ENCODE measurements around the gene COG3.
"Not testable (repeated sequence)": the region's sequence is repeated elsewhere in the genome, so short reads cannot be mapped to it uniquely, and the experiment has no call there.

Gene COG3, protein sequence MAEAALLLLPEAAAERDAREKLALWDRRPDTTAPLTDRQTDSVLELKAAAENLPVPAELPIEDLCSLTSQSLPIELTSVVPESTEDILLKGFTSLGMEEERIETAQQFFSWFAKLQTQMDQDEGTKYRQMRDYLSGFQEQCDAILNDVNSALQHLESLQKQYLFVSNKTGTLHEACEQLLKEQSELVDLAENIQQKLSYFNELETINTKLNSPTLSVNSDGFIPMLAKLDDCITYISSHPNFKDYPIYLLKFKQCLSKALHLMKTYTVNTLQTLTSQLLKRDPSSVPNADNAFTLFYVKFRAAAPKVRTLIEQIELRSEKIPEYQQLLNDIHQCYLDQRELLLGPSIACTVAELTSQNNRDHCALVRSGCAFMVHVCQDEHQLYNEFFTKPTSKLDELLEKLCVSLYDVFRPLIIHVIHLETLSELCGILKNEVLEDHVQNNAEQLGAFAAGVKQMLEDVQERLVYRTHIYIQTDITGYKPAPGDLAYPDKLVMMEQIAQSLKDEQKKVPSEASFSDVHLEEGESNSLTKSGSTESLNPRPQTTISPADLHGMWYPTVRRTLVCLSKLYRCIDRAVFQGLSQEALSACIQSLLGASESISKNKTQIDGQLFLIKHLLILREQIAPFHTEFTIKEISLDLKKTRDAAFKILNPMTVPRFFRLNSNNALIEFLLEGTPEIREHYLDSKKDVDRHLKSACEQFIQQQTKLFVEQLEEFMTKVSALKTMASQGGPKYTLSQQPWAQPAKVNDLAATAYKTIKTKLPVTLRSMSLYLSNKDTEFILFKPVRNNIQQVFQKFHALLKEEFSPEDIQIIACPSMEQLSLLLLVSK

DNA sequence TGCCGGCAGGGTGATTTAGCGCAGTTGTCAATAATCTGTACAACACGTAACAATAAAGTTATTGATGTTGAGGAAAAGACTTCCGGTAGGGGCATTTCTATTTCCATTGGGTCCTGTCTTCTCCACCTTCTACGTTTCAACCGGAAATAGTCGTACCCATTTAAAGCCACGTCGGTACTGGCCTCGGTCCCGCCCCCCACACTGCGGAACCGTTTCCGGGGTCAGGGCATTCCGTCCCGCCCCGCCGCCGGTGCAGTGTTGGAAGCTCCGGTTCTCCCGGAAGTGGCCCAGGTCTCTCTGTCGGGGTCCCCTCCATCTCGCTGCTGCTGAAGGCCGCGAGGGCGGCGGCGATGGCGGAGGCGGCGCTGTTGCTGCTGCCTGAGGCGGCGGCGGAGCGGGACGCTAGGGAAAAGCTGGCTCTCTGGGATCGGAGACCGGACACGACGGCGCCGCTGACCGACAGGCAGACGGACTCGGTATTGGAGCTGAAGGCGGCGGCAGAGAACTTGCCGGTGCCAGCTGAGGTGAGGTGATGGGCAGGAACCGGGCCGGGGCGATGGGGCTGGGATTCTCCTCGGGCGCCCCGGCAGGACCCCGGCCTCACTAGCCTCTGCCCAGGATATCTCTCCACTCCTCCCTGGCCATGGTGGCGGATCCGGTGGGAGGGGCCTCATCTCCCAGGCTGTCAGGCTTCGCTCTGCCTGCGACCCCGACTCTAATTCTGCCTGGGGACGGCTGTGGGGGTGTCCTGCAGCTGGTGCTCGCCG lies at the start of gene COG3:
TSS of gene COG3 (plus strand) at position 253 of the 767 bp plus-strand sequence. CDS start at position 351, 98 bp downstream.
- peak; percentile 60 to 98 (median 89) for DNase-seq

DNA sequence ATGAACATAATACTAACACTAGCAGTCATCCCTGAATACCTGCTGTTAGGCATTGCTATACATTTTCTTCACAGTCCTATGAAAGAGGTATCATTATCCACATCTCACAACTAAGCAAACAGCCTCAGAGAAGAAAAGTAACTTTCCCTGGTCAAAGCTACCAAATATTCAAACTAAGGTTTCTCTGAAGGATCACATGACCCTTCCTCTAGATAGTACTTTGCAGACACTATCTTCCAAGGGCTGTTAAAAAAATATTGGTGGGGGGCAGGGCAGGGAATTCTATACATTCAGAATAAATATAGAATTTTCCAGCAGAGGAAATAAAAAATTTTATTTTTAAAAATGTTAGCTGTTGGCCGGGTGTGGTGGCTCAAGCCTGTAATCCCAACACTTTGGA lies 49.6 kb upstream of the COG3 start:
- DNase-seq: no peak

- DNase-seq: no peak
Observed at GRCh38 chr13:45416516-45417128, 48.1 kb upstream of the COG3 start.

DNA sequence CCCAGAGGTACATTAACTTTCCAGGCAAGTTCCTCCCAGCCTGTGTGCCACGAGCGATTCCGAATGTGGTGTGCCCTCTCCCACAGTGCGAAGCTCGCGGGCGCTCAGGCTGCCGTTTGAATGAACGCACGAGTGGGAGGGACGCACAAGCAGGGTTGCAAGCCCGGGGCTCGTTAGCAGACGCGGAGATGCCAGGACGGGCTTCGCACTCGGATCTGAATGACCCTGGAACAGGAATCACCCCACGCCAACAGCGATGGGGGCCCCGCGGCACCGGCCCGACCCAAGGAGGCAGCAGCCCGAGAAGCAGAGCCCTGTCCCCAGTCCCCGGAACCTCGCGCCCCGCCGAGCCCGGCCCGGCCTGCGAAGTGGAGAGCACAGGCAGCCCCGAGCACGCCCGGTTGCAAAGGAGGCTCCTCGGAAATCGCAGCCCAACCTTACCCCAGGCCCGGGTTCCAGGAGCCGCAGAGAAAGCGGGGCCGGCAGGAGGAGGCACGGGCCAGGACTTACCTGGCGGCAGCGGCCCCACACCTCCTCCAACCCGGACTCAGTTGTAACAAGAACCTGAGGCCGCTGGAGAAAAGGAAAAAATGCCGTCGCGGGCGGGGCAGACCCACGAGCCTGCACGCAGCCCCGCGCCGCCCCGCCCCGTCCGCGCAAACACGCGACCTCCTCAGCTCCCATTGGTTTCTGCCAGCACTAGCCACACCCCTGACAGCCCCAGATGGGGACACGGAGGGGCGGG lies 46.8 kb upstream of the COG3 start, which contains the start of gene SLC25A30:
TSS of gene SLC25A30 (minus strand) at position 584 of the 745 bp plus-strand sequence. CDS start 6,948 bp downstream, outside the sequence.
- peak; percentile 33 to 92 (median 80) for DNase-seq

- not testable (repeated sequence) for DNase-seq
Observed at GRCh38 chr13:45419389-45419788, 45.4 kb upstream of the COG3 start.

GRCh38 chr13:45419945-45420344 lies 44.8 kb upstream of the COG3 start:
- DNase-seq: no peak

DNA sequence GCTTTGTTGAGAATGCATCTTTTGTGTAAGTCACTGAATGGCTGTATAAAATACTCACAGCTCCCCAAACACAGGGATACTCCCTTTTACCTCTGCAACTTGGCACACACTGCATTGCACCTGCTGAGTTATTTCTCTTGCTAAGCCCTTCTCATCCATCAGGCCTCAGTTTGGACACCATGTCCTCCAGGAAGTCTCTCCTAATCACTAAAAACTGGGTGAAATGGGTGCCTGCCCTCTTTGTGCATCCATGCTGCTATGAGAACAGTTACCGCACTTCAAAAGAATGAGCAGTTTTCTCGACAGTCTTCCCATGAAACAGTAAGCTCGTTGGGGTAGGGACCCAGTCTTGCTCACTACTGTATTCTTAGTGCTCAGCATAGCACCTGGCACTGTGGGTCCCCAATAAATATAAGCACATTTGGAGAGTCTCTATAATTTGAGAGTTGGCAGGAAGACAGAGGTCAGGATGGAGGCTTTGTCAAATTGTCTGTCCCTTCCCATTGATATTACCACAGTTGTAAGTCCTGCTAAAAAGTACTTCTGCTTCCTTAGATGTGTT lies 41.9 kb upstream of the COG3 start:
- DNase-seq: no peak

- DNase-seq: peak in 1 of 56 donors; percentile 5
Observed at GRCh38 chr13:45426056-45426841, 38.5 kb upstream of the COG3 start.

DNA sequence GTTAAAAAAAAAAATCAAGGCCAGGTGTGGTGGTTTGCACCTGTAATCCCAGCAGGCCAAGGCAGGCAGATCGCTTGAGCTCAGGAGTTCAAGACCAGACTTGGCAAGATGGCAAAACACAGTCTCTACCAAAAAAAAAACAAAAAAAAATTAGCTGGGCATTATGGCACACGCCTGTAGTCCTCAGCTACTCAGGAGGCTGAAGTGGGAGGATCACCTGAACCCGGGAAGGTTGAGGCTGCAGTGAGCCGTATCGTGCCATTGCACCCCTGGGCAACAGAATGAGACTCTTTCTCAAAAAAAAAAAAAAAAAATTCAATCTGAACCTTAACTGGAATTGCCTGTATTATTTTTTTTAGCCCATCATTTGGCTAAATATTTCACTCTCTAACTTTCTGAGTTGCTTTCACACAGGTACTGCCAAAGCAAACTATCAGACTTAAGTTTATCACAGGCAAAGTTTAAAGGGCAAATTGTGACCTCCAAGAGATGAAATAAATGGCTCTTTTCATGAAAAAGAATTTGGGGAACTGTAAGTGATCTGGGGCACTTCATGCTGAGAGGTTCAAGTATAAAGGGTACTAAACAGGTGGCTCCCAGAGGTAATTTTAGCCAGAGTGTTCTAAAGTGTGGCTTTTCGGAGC lies 31.9 kb upstream of the COG3 start:
- DNase-seq: no peak

- no peak for DNase-seq
Observed at GRCh38 chr13:45433381-45433790, 31.4 kb upstream of the COG3 start.

- no peak for DNase-seq
Observed at GRCh38 chr13:45434556-45435371, 30.0 kb upstream of the COG3 start.

DNA sequence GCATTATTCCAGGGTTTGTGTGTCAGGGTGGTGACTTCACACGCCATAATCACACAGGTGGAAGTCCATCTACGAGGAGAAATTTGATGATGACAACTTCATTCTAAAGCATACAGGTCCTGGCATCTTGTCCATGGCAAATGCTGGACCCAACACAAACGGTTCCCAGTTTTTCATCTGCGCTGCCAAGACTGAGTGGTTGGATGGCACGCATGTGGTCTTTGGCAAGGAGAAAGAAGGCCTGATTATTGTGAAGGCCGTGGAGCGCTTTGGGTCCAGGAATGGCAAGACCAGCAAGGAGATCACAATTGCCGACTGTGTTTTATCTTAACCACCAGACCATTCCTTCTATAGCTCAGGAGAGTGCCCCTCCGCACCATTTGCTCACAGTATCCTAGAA lies 28.4 kb upstream of the COG3 start:
- DNase-seq: no peak

DNA sequence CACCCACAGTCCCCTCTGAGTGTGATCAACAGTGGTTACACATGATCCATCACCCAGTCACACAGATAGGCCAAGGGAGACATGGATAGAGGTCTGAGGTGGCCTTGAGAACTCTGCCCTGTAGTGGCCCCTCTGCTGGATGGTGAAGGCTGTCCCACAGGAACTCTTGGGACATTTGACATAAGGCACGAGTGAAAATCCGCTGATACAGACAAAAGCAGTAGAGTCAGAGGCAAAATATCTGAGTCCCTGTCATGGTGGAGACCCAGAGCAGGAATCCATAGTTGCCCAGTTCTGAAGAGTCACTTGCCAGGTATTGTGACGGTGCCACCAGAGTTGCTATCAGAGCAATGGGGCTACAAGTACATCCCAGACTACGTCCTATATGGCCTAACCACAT lies 27.8 kb upstream of the COG3 start:
- no peak for DNase-seq

GRCh38 chr13:45437947-45438346 lies 26.8 kb upstream of the COG3 start:
- DNase-seq: no peak

DNA sequence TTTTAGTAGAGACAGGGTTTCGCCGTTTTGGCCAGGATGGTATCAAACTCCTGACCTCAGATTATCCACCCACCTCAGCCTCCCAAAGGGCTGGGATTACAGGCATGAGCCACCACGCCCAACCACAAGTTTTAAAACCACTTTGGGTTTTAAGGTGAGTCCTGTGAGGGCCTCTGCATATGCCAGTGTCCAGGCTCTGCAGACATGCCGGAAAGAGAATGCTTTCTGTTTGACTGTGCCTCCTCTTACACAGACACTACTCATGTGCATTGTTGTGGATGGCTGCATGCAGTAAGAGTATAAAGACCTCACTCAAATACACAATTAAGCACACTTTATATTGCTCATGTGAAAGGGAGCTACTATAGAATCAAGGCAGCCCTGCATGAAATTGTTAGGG lies 25.7 kb upstream of the COG3 start:
- DNase-seq: no peak

DNA sequence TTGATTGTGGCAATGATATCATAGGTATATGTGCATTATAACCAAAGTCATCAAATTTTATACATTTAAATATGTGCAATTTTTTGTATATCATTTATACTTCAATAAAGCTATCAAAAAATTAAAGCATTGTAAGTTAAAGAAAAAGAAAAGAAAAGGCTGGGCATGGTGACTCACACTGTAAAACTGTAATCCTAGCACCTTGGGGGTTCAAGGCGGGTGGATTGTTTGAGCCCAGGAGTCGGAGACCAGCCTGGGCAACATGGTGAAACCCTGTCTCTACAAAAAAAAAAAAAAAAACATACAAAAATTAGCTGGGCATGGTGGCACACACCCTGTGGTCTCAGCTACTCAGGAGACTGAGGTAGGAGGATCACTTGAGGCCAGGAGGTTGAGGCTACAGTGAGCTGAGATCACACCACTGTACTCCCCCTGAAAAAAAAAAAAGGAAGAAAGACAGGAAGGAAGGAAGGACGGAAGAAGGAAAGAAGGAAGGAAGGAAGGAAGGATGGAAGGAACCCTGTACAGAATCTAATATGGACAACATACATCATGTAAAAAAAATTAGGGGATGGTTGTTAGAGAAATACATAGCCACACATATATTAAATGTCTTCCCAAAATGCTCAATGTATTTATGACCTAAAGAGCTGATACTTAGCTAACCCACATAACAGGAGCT lies 24.8 kb upstream of the COG3 start:
- no peak for DNase-seq

DNA sequence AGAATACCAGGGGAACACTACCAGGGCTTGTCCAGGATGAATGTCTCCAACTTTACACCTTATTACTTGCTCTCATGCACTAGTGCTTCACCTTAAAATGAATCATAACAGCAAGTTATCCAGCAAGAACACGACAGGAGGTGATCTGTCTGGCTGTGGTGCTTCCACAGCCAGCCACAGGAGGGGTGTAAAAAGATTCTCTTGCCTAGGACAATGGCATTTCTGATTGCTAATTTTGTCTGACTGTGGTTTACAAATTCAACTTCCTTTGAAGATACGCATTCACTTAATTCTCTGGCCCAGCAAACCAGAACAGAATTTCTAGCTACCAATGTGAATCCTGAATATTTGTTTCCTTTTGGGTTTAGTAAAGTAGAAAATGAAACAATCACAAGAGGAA lies 23.1 kb upstream of the COG3 start:
- no peak for DNase-seq
